Vagina (tissue), 2 donors: Measurements from ENCODE around the gene P3R3URF. TPM values are rescaled to one million over a fixed set of nuclear protein-coding genes. Genes with fewer than 3 reads are reported as not detected.

ENCODE experiments used
- DNase-seq, 2 donors: peaks; one replicate each; pipeline ENCODE4 v3.0.0-alpha.2; 2017; ENCODE audit errors: extremely low spot score in 2 of 2
- H3K27ac ChIP-seq: fragments of 200-600 bp; sonication (generic); one replicate; pipeline ENCODE4 v1.5.1; 2019
- H3K27me3 ChIP-seq: fragments of 200-600 bp; sonication (generic); one replicate; pipeline ENCODE4 v1.5.1; 2019
- H3K36me3 ChIP-seq, 2 donors: fragments of 200-600 bp; sonication (generic); one replicate each; pipeline ENCODE4 v1.5.1; 2017 to 2019
- H3K4me1 ChIP-seq: fragments of 200-600 bp; sonication (generic); one replicate; pipeline ENCODE4 v1.5.1; 2019
- H3K4me3 ChIP-seq, 2 donors: fragments of 200-600 bp; sonication (generic); 1 replicate in 1 of 2; 2 replicates in 1 of 2; pipeline ENCODE4 v1.5.1; 2016 to 2019
- H3K9me3 ChIP-seq: fragments of 200-600 bp; sonication (generic); one replicate; pipeline ENCODE4 v1.5.1; 2019
- POLR2A ChIP-seq, 2 donors: fragments of 450-650 bp; IDR thresholded peaks; one replicate each; pipeline ENCODE4 v1.6.1; 2017; ENCODE audit warnings: antibody characterized with exemption in 2 of 2, mild to moderate bottlenecking in 2 of 2, moderate library complexity in 2 of 2
- POLR2AphosphoS5 ChIP-seq, 2 donors: sonication (generic); formaldehyde crosslinking; IDR thresholded peaks; one replicate each; pipeline ENCODE4 v1.9.0; 2017; ENCODE audit warnings: antibody characterized with exemption in 2 of 2, mild to moderate bottlenecking in 2 of 2, low read depth in 1 of 2; ENCODE audit not compliant: insufficient read depth in 1 of 2
- intact Hi-C: fragments of 100-400 bp; cut with DNase I; formaldehyde crosslinking; loops from one replicate; pipeline ENCODE4 v1.15.1; 2023
- total RNA-seq: library from RNA; depleted of rRNA; stranded (reverse); fragments of >200 nt; gene quantifications from one replicate; pipeline ENCODE4 v1.2.3, GENCODE V29; 2016
- TF ChIP-seq, protein P1 (sequence below), 3 experiments: fragments of 450-650 bp in 2 of 3; fragments of 200-600 bp in 1 of 3; sonication (generic) in 1 of 3; IDR thresholded peaks; one replicate each; pipeline ENCODE4 v1.5.1; 2017 to 2019; ENCODE audit warnings: antibody characterized with exemption in 3 of 3, mild to moderate bottlenecking in 2 of 3, moderate library complexity in 2 of 3

P3R3URF gene
- total RNA-seq, 1 donor from 2014 or later, result not detected

DNA sequence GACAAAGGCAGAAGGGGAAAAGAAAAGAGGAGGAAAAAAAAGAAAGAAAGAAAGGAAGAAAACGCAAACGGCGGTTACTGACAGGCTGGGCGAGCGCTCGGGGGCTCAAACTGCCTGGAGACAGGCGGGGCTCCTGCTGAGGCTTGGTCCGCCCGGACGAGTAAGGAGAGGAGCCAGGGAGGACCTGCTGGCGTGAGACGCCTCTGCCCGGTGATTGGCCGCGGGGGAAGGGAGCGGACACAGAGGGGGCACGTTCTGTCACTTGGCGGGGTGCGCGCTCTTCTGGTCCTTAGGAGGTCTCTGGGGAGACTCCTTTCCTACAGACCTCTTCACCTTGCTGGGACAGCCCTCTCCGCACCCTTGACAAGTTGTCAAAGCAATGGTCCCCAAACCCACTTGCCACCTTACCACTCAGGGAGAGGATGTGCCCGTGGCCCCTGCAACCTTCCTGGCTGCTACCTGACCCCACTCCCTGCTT is 43.1 kb downstream of the P3R3URF start:
- no peak for DNase-seq
- H3K9me3 ChIP-seq, result no peaks in the 10 kb centered on the region
- H3K27ac ChIP-seq, result peak overlapping the region; percentile 92
- H3K36me3 ChIP-seq, result no peaks in the 10 kb centered on the region
- H3K4me1 ChIP-seq, result peaks cover 25% of the 10 kb centered on the region
- H3K27me3 ChIP-seq, result no peaks in the 10 kb centered on the region
- TF ChIP-seq POLR2A (IDR thresholded peaks at IDR 0.05), result no peak
- TF ChIP-seq, protein P1, sequence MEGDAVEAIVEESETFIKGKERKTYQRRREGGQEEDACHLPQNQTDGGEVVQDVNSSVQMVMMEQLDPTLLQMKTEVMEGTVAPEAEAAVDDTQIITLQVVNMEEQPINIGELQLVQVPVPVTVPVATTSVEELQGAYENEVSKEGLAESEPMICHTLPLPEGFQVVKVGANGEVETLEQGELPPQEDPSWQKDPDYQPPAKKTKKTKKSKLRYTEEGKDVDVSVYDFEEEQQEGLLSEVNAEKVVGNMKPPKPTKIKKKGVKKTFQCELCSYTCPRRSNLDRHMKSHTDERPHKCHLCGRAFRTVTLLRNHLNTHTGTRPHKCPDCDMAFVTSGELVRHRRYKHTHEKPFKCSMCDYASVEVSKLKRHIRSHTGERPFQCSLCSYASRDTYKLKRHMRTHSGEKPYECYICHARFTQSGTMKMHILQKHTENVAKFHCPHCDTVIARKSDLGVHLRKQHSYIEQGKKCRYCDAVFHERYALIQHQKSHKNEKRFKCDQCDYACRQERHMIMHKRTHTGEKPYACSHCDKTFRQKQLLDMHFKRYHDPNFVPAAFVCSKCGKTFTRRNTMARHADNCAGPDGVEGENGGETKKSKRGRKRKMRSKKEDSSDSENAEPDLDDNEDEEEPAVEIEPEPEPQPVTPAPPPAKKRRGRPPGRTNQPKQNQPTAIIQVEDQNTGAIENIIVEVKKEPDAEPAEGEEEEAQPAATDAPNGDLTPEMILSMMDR (IDR thresholded peaks at IDR 0.05), result no peak
- TF ChIP-seq POLR2AphosphoS5 (IDR thresholded peaks at IDR 0.05; ENCODE audit: insufficient read depth in 1 of 2, low read depth in 1 of 2), result no peak
- intact Hi-C loops, result loop anchor here (2.0 kb wide), 1 partner anchor 42 kb away; the partner anchor contains the start of gene TSPAN1
- peak overlapping the region; percentile 61 to 71 for H3K4me3 ChIP-seq

DNA sequence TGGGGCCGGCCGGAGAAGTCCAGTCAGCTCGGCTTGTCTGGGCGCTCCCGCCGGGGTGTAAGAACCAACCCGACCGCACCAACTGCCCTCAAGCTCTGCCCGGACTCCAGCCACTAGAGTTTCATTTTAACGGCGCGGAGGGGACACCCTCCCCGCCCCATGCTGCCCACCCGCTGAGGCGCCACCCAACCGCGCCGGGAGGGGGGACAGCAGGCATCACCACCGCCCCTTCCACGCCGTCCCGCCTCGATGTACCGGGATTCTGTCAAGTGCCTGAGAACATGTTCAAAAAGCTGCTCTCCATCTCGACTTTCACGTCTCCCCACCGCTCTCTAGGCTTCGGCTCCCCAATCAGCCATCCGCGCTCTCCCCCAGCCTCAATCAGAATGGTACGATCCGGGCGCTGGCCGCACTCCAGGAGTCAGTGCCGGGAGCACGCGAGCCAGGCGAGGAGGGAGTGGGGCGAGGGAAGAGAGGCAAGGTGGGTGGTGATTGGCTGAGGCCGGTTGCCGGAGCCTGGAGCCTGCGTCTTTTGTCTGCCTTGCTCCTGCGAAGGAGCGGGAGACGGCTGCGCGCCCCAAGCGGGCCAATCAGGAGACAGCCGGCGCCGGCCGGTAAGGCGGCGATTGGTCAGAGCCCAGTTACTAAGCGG is 43.6 kb downstream of the P3R3URF start, which contains the start of gene PIK3R3:
Gene PIK3R3, minus strand, starts transcription at position 101 of the 652 bp plus-strand sequence. CDS start 677 bp downstream, outside the sequence.
- H3K27ac ChIP-seq, result peak within 1 kb of the TSS; percentile 92
- H3K4me1 ChIP-seq, result peaks cover 25% of the 10 kb centered on the region
- peak; percentile 97 to 98 for DNase-seq
- H3K36me3 ChIP-seq, result no peaks in the 10 kb centered on the region
- H3K27me3 ChIP-seq, result no peaks in the 10 kb centered on the region
- H3K4me3 ChIP-seq, result peak within 1 kb of the TSS; percentile 61 to 71
- H3K9me3 ChIP-seq, result no peaks in the 10 kb centered on the region
- peak in 1 of 2 donors; percentile 70 for TF ChIP-seq POLR2A (IDR thresholded peaks at IDR 0.05)
- peak; percentile 93 to 95 for TF ChIP-seq POLR2AphosphoS5 (IDR thresholded peaks at IDR 0.05; ENCODE audit: insufficient read depth in 1 of 2, low read depth in 1 of 2)
- TF ChIP-seq, protein P1 (IDR thresholded peaks at IDR 0.05), result no peak
- intact Hi-C loops, result loop anchor here (2.0 kb wide), 1 partner anchor 42 kb away; the partner anchor contains the start of gene TSPAN1

DNA sequence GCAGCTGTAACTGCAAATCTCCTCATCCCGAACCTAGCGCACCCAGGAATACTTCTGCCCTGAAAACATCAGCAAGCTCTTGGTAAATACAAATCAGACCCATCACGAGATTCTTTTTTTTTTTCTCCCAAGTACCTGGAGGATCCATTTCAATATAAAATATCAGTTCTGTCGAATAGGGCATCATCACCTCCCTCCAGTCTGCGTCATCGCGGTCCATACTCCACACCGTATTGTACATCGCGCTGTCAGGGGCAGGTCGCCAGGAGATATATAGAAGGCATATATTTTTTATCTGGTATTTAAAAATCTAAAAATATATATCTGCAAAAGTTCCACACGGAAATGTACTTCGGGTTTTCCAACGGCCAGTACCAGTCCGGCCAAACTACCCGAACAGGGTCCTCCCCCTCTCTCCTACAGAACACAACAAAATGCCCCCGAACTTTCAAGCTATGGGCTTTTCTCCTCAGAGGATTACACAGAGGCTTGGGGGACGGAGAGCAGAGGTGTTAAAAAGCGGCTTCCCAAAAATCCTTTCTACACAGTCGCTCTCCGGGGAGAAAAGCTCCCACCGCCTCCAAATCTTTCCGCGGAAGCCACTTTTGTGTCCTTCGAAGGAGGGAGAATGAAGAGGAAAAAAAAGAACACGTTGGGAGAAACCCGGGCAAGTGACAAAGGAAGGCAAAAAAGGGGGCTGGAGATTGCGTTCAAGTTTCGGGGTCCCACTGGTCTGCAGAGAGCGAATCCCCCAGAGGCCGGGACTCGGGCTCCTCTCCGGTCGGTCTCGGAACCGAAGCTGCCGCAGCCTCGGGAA is 44.4 kb downstream of the P3R3URF start:
- no peak for DNase-seq
- Histone ChIP-seq H3K27me3 (no peaks in the 10 kb centered on the region), H3K4me1 (peaks cover 25% of the 10 kb centered on the region), H3K36me3 (no peaks in the 10 kb centered on the region), H3K4me3 (peak overlapping the region; percentile 61 to 71), H3K27ac (peak overlapping the region; percentile 92), H3K9me3 (no peaks in the 10 kb centered on the region)
- intact Hi-C loops, result loop anchor here (2.0 kb wide), 1 partner anchor 43 kb away; the partner anchor contains the start of gene TSPAN1
- no peak for TF ChIP-seq POLR2A (IDR thresholded peaks at IDR 0.05)
- TF ChIP-seq, protein P1 (IDR thresholded peaks at IDR 0.05), result no peak
- no peak for TF ChIP-seq POLR2AphosphoS5 (IDR thresholded peaks at IDR 0.05; ENCODE audit: insufficient read depth in 1 of 2, low read depth in 1 of 2)

DNA sequence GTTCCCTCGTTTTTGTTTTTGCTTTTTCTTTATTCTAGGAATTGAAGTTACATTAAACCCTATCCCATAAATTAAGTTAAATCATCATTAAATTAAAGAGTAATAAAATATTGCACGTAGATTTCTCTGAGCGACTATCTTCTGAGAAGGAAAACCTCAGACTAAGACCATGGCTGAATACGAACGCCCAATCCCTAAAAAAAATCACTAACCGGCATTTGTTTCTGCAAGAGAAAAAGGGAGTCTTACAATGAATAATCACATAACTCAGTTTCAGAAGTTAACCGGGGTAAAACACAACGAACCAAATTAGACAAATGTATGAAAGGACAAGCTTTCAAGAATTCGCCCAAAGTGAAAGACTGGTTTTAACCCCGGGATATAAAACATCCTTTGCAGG is 45.2 kb downstream of the P3R3URF start:
- no peaks in the 10 kb centered on the region for H3K9me3 ChIP-seq
- H3K27ac ChIP-seq, result peak overlapping the region; percentile 92
- intact Hi-C loops, result no loop called here
- H3K36me3 ChIP-seq, result no peaks in the 10 kb centered on the region
- TF ChIP-seq POLR2A (IDR thresholded peaks at IDR 0.05) (no peak), POLR2AphosphoS5 (IDR thresholded peaks at IDR 0.05; ENCODE audit: insufficient read depth in 1 of 2, low read depth in 1 of 2) (no peak)
- TF ChIP-seq, protein P1 (IDR thresholded peaks at IDR 0.05), result no peak
- H3K27me3 ChIP-seq, result no peaks in the 10 kb centered on the region
- H3K4me1 ChIP-seq, result peaks cover 25% of the 10 kb centered on the region
- DNase-seq, result no peak
- peak overlapping the region; percentile 61 to 71 for H3K4me3 ChIP-seq
